Neural progenitor cell (in vitro differentiated cells): ENCODE data around the gene BCL2L2.

Experiments used
- CTCF ChIP-seq: fragments of 200-600 bp; sonication (generic); IDR thresholded peaks from 2 replicates; pipeline ENCODE4 v1.5.1; 2017; ENCODE audit warnings: antibody characterized with exemption, mild to moderate bottlenecking
- EZH2 ChIP-seq: fragments of 200-600 bp; sonication (generic); IDR thresholded peaks from 2 replicates; pipeline ENCODE4 v1.6.1; 2017; ENCODE audit warnings: antibody characterized with exemption, mild to moderate bottlenecking, moderate library complexity
- EZH2phosphoT487 ChIP-seq: fragments of 200-600 bp; sonication (generic); IDR thresholded peaks from 2 replicates; pipeline ENCODE4 v1.6.1; 2017; ENCODE audit warnings: antibody characterized with exemption

DNA sequence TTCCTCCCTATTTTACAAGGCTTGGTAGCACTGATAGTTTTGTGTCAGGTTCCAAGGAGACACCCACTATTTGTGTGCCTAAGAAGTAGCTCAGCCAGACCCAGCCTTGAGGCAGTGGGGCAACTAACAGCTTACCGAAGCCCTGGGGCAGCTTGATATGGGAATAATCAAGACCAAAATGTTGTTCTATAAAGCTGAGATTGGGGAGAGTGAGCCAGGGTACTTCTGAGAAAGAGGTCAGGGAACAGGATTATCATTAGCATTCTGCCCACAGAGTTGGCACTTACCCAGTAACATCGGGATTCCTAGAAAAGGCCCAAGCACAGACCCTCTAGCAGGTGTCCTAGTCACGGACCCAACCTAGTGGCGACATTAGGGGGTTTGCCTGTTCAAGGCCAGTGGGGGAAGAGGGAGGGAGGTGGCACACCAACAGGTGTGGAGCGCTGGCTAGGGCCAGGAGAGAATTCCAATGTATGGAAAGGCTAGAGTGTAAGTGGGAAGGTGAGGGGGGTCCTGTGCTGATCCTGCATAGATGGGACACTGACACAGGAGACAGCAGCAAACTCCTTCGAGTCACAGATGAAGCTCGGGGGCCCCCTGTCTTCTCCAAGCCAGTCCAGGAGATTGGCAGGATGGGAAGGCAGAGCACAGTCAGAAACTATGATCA is 8.9 kb upstream of the BCL2L2 start:
- TF ChIP-seq CTCF (no peak), EZH2 (no peak), EZH2phosphoT487 (no peak)
